Peyer's patch (tissue), 4 donors: ENCODE results near the gene ZC3H7A. TPM values are rescaled to one million over a fixed set of nuclear protein-coding genes. Genes with fewer than 3 reads are reported as not detected.
"Not testable (repeated sequence)": the region's sequence is repeated elsewhere in the genome, so short reads cannot be mapped to it uniquely, and the experiment has no call there.

ENCODE experiments used
- DNase-seq, 3 donors: peaks; one replicate each; pipeline ENCODE4 v3.0.0-alpha.2; 2017 to 2019
- H3K27ac ChIP-seq, 4 donors: fragments of 200-600 bp; sonication (generic); one replicate each; pipeline ENCODE4 v1.5.1; 2016 to 2019
- H3K27me3 ChIP-seq, 2 donors: fragments of 200-600 bp; sonication (generic); one replicate each; pipeline ENCODE4 v1.5.1; 2019
- H3K36me3 ChIP-seq, 3 donors: fragments of 200-600 bp; sonication (generic); one replicate each; pipeline ENCODE4 v1.5.1; 2016 to 2019
- H3K4me1 ChIP-seq, 4 donors: fragments of 200-600 bp; sonication (generic); one replicate each; pipeline ENCODE4 v1.5.1; 2016 to 2019
- H3K4me3 ChIP-seq, 4 donors: fragments of 200-600 bp; sonication (generic); 1 replicate in 3 of 4; 2 replicates in 1 of 4; pipeline ENCODE4 v1.5.1; 2016 to 2019; ENCODE audit warnings: mild to moderate bottlenecking in 1 of 4
- H3K9me3 ChIP-seq, 4 donors: fragments of 200-600 bp; sonication (generic); one replicate each; pipeline ENCODE4 v1.5.1; 2016 to 2019; ENCODE audit warnings: mild to moderate bottlenecking in 1 of 4
- POLR2A ChIP-seq, 2 donors: fragments of 450-650 bp; IDR thresholded peaks; one replicate each; pipeline ENCODE4 v1.5.1; 2017; ENCODE audit warnings: antibody characterized with exemption in 2 of 2, mild to moderate bottlenecking in 2 of 2, moderate library complexity in 2 of 2
- total RNA-seq, 4 donors: library from RNA; depleted of rRNA; stranded (reverse); fragments of >200 nt; gene quantifications; one replicate each; pipeline ENCODE4 v1.1.0, GENCODE V29; 2016
- TF ChIP-seq, protein P1 (sequence below), 6 experiments: fragments of 450-650 bp in 4 of 6; fragments of 200-600 bp in 2 of 6; sonication (generic) in 1 of 6; IDR thresholded peaks; one replicate each; pipeline ENCODE4 v1.5.1; 2017 to 2019; ENCODE audit warnings: antibody characterized with exemption in 6 of 6, mild to moderate bottlenecking in 3 of 6, moderate library complexity in 1 of 6

The ZC3H7A gene
- total RNA-seq, 4 donors from 2014 or later = 54.9 to 122 (median 72.5) TPM

DNA sequence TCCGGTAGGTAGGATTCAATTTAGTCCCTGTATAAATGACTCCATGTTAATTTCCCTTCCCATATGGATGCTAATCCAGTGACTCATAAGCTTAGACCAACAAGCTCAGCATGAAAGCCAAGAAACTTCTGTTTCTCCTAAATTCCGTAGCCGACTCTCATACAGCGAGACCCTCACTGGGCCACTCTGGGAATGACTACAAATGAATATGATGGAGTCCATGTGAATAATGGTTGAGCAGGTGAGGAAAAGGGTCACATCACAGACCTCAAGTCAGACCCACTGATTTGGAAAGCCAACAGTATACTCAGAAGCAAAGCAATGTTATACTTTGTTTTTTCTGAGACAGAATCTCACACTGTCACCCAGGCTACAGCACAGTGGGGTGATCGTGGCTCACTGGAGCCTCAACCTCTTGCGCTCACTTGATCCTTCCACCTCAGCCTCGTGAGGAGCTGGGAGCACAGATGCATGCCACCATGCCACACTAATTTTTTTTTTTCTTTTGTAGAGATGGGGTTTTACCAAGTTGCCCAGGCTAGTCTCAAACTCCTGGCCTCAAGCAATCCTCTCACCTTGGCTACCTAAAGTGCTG lies 39.7 kb upstream of the ZC3H7A start:
- no peak for TF ChIP-seq POLR2A (IDR thresholded peaks at IDR 0.05)
- TF ChIP-seq, protein P1, sequence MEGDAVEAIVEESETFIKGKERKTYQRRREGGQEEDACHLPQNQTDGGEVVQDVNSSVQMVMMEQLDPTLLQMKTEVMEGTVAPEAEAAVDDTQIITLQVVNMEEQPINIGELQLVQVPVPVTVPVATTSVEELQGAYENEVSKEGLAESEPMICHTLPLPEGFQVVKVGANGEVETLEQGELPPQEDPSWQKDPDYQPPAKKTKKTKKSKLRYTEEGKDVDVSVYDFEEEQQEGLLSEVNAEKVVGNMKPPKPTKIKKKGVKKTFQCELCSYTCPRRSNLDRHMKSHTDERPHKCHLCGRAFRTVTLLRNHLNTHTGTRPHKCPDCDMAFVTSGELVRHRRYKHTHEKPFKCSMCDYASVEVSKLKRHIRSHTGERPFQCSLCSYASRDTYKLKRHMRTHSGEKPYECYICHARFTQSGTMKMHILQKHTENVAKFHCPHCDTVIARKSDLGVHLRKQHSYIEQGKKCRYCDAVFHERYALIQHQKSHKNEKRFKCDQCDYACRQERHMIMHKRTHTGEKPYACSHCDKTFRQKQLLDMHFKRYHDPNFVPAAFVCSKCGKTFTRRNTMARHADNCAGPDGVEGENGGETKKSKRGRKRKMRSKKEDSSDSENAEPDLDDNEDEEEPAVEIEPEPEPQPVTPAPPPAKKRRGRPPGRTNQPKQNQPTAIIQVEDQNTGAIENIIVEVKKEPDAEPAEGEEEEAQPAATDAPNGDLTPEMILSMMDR (IDR thresholded peaks at IDR 0.05) = no peak
- Histone ChIP-seq H3K9me3 (no peaks in the 10 kb centered on the region), H3K27me3 (no peaks in the 10 kb centered on the region), H3K36me3 (peaks cover 0 to 57% (median 0%) of the 10 kb centered on the region in 3 donors), H3K4me1 (no peaks in the 10 kb centered on the region), H3K27ac (no peak overlapping the region), H3K4me3 (no peak overlapping the region)
- no peak for DNase-seq

DNA sequence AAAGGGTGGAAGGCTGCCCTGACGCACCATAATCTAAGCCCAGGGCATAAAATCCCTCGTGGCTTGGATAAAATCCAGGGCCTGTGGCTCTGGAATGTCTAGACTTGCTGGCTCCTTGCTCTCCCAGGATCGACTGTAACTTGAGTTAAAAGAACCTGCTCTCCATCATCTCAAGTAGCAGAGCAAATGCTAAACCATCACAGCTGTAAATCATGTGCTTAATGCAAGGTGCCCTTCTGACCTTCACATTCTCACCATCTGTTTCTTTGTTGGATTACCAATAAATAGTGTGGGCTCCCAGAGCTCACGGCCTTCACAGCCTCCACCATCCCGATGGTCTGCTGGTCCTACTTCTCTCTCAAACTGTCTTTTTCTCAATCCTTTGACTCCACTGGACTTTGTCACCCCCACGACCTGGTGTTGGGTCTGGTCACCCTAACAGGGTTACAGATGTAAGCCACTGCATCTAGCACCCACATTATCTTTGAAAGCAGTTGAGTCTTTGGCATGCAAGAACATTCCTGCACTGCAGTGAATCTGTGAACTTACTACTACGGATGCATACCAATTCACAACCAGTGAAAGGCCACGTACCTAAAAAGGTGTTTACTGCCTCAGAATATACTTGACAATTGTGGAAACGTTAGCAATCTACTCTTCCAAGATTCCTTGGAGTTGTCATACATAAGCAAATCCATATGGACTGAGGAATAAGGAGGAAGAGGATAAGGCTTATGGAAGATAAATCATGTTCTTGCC lies 39.0 kb upstream of the ZC3H7A start:
- DNase-seq = no peak
- H3K4me1 ChIP-seq = no peaks in the 10 kb centered on the region
- TF ChIP-seq, protein P1 (IDR thresholded peaks at IDR 0.05) = no peak

DNA sequence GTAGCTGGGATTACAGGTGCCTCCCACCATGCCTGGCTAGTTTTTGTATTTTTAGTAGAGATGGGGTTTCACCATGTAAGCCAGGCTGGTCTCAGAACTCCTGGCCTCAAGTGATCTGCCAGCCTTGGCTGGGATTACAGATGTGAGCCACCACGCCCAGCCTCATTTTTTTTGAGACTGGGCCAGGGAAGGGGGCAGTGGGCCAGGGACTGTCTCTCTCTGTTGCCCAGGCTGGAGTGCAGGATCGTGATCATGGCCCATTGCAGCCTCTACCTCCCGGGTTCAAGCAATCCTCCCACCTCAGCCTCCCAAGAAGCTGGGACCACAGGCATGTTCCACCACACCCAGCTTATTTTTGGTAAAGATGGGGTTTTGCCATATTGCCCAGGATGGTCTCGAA lies 38.3 kb upstream of the ZC3H7A start:
- Histone ChIP-seq H3K9me3 (no peaks in the 10 kb centered on the region), H3K27me3 (no peaks in the 10 kb centered on the region), H3K4me1 (no peaks in the 10 kb centered on the region), H3K27ac (no peak overlapping the region), H3K4me3 (no peak overlapping the region), H3K36me3 (peaks cover 0 to 43% (median 0%) of the 10 kb centered on the region in 3 donors)
- no peak for DNase-seq
- TF ChIP-seq, protein P1 (IDR thresholded peaks at IDR 0.05) = no peak
- TF ChIP-seq POLR2A (IDR thresholded peaks at IDR 0.05) = no peak

More for the DNA sequence above, 39.0 kb upstream of the ZC3H7A start:
- no peaks in the 10 kb centered on the region for H3K27me3 ChIP-seq
- H3K27ac ChIP-seq = no peak overlapping the region
- peaks cover 0 to 51% (median 0%) of the 10 kb centered on the region in 3 donors for H3K36me3 ChIP-seq
- H3K9me3 ChIP-seq = no peaks in the 10 kb centered on the region
- no peak overlapping the region for H3K4me3 ChIP-seq

DNA sequence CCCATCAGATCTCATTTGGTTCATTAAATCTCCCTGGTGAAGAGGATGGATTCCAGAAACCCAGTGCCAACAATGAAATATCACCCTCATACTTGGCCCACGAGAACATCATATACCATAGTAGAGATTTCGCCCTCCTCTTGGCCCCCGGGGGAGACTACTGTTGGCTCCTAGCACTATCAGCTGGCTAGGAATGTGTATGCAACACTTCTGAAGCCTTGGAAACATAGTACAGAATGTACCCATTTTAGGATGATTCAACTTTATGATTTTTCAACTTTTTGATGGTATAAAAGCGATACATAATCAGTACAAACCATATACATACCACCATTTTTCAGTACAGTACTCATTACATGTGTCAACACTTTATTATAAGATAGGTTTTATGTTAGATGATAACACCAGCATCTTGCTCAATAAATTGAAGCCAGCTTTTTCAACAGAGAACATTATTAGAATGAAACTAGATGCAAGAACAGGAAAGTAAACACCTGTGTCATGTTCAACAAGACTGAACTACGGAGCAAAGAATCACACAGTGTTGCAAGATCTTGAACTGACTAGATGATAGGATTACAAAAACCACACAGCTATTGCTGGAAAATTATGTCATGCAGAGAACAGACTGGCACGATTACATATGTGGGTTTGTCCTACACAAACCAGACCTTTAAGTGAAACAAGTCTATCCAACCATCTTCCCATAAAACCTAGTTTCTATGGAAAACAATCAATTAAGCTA lies 37.1 kb upstream of the ZC3H7A start:
- Histone ChIP-seq H3K36me3 (peaks cover 0 to 31% (median 0%) of the 10 kb centered on the region in 3 donors), H3K4me1 (no peaks in the 10 kb centered on the region), H3K27ac (no peak overlapping the region), H3K4me3 (no peak overlapping the region), H3K9me3 (no peaks in the 10 kb centered on the region), H3K27me3 (no peaks in the 10 kb centered on the region)
- DNase-seq = no peak
- TF ChIP-seq POLR2A (IDR thresholded peaks at IDR 0.05) = no peak
- TF ChIP-seq, protein P1 (IDR thresholded peaks at IDR 0.05) = no peak

DNA sequence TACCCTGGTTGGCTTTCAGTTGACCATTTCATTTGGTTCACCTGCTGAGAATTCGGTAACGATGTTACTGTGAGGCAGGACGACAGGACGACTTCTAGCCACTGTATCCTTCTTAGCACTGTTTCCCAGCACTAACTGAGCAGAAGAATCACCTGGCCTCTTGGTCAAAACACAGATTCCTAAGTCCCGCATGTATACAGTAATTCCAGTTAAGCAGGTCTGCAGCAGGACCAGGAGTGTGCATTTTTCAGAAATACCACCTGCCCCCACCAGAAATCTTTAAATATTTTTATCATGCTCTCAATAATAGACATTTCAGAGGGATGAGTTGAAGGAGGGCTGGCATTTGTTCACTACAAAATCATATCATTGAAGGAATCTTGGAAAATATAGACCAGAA lies 31.6 kb upstream of the ZC3H7A start:
- no peaks in the 10 kb centered on the region for H3K27me3 ChIP-seq
- H3K4me3 ChIP-seq = no peak overlapping the region
- H3K36me3 ChIP-seq = no peaks in the 10 kb centered on the region
- TF ChIP-seq, protein P1 (IDR thresholded peaks at IDR 0.05) = no peak
- TF ChIP-seq POLR2A (IDR thresholded peaks at IDR 0.05) = no peak
- no peak for DNase-seq
- peaks cover 0 to 8% (median 0%) of the 10 kb centered on the region in 4 donors for H3K4me1 ChIP-seq
- H3K9me3 ChIP-seq = no peaks in the 10 kb centered on the region
- no peak overlapping the region for H3K27ac ChIP-seq

DNA sequence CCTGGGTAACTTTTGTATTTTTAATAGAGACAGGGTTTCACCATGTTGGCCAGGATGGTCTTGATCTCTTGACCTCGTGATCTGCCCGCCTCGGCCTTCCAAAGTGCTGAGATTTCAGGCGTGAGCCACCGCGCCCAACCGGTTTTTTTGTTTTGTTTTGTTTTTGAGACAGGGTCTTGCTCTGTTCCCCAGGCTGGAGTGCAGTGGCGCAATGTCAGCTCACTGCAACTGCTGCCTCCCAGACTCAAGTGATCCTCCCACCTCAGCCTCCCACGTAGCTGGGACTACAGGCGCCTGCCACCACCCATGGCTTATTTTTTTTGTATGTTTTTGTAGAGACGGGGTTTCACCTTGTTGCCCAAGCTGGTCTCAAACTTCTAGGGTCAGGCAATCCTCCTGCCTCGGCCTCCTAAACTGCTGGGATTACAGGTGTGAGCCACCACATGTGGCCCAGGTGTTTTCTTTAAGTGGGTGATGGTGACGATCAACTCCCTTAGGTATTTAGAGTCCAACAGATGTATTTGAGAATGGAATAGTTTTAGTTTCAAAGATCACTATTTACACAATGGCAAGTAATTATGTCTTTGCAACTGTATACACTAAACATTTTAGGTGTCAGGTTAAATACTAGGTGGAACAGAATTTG lies 28.6 kb upstream of the ZC3H7A start:
- DNase-seq, H3K4me3 ChIP-seq, H3K9me3 ChIP-seq, H3K27ac ChIP-seq, H3K27me3 ChIP-seq, H3K36me3 ChIP-seq, H3K4me1 ChIP-seq: not testable (repeated sequence)
